Fibroblast of pulmonary artery (primary cell): ENCODE data around the gene YPEL2.

ENCODE experiments used
- DNase-seq: peaks from one replicate; pipeline ENCODE4 v3.0.0-alpha.2; 2010; ENCODE audit warnings: low read depth
- H3K4me3 ChIP-seq: replicated peaks from 2 replicates; pipeline ENCODE4 v1.5.1; 2011; ENCODE audit warnings: low read depth, mild to moderate bottlenecking, control low read depth, low read length, moderate library complexity
- CTCF ChIP-seq: IDR thresholded peaks from 2 replicates; pipeline ENCODE4 v1.5.1; 2011; ENCODE audit warnings: mild to moderate bottlenecking, control low read depth, low read length, inconsistent platforms; ENCODE audit errors: missing control alignments

Gene YPEL2

GRCh38 chr17:59440757-59441463 lies 109.5 kb downstream of the YPEL2 start:
- peak; percentile 96 for DNase-seq
- no peak overlapping the region for H3K4me3 ChIP-seq
- TF ChIP-seq CTCF, result peak; percentile 89

- no peak for TF ChIP-seq CTCF
- peak; percentile 12 for DNase-seq
- H3K4me3 ChIP-seq, result no peak overlapping the region
Observed at GRCh38 chr17:59441464-59442096, 110.1 kb downstream of the YPEL2 start.

- no peak for TF ChIP-seq CTCF
- no peak for DNase-seq
- no peak overlapping the region for H3K4me3 ChIP-seq
Observed at GRCh38 chr17:59443106-59443505, 111.7 kb downstream of the YPEL2 start.
